ENCODE results near the gene BEND7. TPM values are rescaled to one million over a fixed set of nuclear protein-coding genes. Genes with fewer than 3 reads are reported as not detected.

Gene BEND7
- total RNA-seq, 1 experiment from 2014 or later: 12.8 TPM

- TF ChIP-seq E2F4 (CRISPR knock-in tag; IDR thresholded peaks at IDR 0.05; ENCODE audit: borderline replicate concordance, low read depth): no peak
- TF ChIP-seq ZNF416 (CRISPR knock-in tag; IDR thresholded peaks at IDR 0.05): no peak
- no peak for TF ChIP-seq STAT6 (CRISPR knock-in tag; conservative IDR thresholded peaks at IDR 0.05; ENCODE audit: low read depth)
- TF ChIP-seq ZNF512 (CRISPR knock-in tag; IDR thresholded peaks at IDR 0.05; ENCODE audit: borderline replicate concordance): no peak
- TF ChIP-seq NFYB (CRISPR knock-in tag; conservative IDR thresholded peaks at IDR 0.05; ENCODE audit: low read depth): no peak
- no peak for TF ChIP-seq CREB1 (CRISPR knock-in tag; IDR thresholded peaks at IDR 0.05)
Measured at GRCh38 chr10:13473986-13474385, 54.8 kb downstream of the BEND7 start (continued).

- Mint-ChIP-seq H3K36me3 (no peaks in the 10 kb centered on the region), H3K27ac (no peak overlapping the region)
Measured at GRCh38 chr10:13472359-13472758, 56.5 kb downstream of the BEND7 start.

More at GRCh38 chr10:13472359-13472758, 56.5 kb downstream of the BEND7 start:
- ATAC-seq (no peak), DNase-seq (ENCODE audit: low spot score) (no peak)
- Mint-ChIP-seq H3K4me1 (no peaks in the 10 kb centered on the region), H3K27me3 (ENCODE audit: low read depth) (no peaks in the 10 kb centered on the region), H3K9me3 (no peaks in the 10 kb centered on the region), H3K4me3 (no peak overlapping the region)
- no peak for TF ChIP-seq JAZF1 (CRISPR knock-in tag; IDR thresholded peaks at IDR 0.05)
- no peak for TF ChIP-seq TP53 (CRISPR knock-in tag; IDR thresholded peaks at IDR 0.05)
- TF ChIP-seq TCF7 (CRISPR knock-in tag; IDR thresholded peaks at IDR 0.05; ENCODE audit: low read depth): no peak
- no peak for TF ChIP-seq FOXP1 (CRISPR knock-in tag; IDR thresholded peaks at IDR 0.05; ENCODE audit: borderline replicate concordance)
- no peak for TF ChIP-seq ZNF532 (CRISPR knock-in tag; IDR thresholded peaks at IDR 0.05; ENCODE audit: borderline replicate concordance)
- TF ChIP-seq ZMAT4 (CRISPR knock-in tag; IDR thresholded peaks at IDR 0.05): no peak
- TF ChIP-seq PRRX2 (CRISPR knock-in tag; IDR thresholded peaks at IDR 0.05): no peak
- ChIA-PET CTCF (no interaction called here), POLR2A (no interaction called here)

Measured in WTC11 (cell line).